ENCODE measurements around the gene XYLB. TPM values are rescaled to one million over a fixed set of nuclear protein-coding genes. Genes with fewer than 3 reads are reported as not detected.
"Not testable (repeated sequence)": the region's sequence is repeated elsewhere in the genome, so short reads cannot be mapped to it uniquely, and the experiment has no call there.

XYLB gene
- total RNA-seq, 5 donors from 2014 or later (not counting 1 experiment from before 2014, with no cell fraction given): 0.59 to 1.9 (median 1.0) TPM

DNA sequence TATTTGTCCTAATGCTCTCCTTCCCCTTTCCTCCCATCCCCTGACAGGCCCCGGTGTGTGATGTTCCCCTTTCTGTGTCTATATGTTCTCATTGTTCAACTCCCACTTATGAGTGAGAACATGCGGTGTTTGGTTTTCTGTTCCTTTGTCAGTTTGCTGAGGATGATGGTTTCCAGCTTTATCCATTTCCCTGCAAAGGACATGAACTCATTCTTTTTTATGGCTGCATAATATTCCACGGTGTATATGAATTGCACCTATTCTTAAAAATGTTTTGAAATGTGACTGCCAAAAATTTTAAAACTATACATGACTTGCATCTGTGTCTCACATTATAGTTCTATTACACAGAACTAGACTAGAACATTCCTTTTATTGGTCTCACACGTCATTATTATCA is 25.9 kb upstream of the XYLB start:
- H3K36me3 Mint-ChIP-seq; ATAC-seq (replicated peaks in 1 of 4); H3K4me3 Mint-ChIP-seq; H3K27ac ChIP-seq (ENCODE audit: low read length); H3K4me1 ChIP-seq (ENCODE audit: control insufficient read depth in 1 of 2, extremely low read depth in 1 of 2, insufficient read depth in 2 of 2, low read length in 2 of 2); H3K27me3 Mint-ChIP-seq; H3K4me1 Mint-ChIP-seq; H3K36me3 ChIP-seq (ENCODE audit: control insufficient read depth in 2 of 2, extremely low read depth in 1 of 2, insufficient read depth in 1 of 2, low read length in 1 of 2); H3K9me3 Mint-ChIP-seq; H3K9me3 ChIP-seq; DNase-seq; POLR2A ChIA-PET; H3K4me3 ChIP-seq (ENCODE audit: control insufficient read depth in 1 of 2, extremely low read depth in 1 of 2, low read length in 1 of 2): not testable (repeated sequence)
- H3K27me3 ChIP-seq (replicated peaks in 1 of 2; ENCODE audit: control insufficient read depth in 2 of 2, extremely low read depth in 1 of 2, insufficient read depth in 2 of 2, low read length in 1 of 2): peaks cover 0 to 13% of the 10 kb centered on the region in 2 experiments
- CTCF ChIA-PET: interaction anchor here (0.5 to 0.6 kb wide), 2 partner anchors 74 to 338 kb away, joined by 3 to 6 read pairs; no protein-coding TSS in a partner anchor
- no CpG with 5 or more reads among the region's 4 CpGs for WGBS (ENCODE audit: insufficient coverage)
- peak overlapping the region in 1 of 2 donors; percentile 38 for H3K27ac Mint-ChIP-seq

DNA sequence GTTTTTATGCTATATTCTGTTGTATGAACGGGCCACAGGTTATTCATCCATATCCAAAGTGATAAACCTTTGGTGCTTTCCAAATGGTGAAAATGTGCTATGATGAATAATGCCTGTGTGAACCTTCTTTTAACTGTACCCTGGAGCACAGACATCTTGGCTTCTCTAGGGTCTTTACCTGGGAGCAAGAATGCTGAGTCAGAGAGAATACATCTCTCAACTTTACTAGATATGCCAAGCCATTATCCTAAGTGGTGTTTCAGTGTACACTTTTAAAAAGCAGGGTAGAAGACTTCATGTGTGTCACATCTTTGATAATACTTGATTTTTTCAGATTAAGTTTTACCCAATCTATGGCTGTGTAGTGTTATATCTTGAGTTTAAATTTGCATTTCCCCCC is 23.5 kb upstream of the XYLB start:
- peaks cover 0 to 10% (median 4%) of the 10 kb centered on the region in 3 donors for H3K9me3 Mint-ChIP-seq
- Histone ChIP-seq H3K9me3 (no peaks in the 10 kb centered on the region), H3K4me1 (ENCODE audit: control insufficient read depth in 1 of 2, extremely low read depth in 1 of 2, insufficient read depth in 2 of 2, low read length in 2 of 2) (no peaks in the 10 kb centered on the region), H3K27ac (ENCODE audit: low read length) (no peak overlapping the region), H3K36me3 (ENCODE audit: control insufficient read depth in 2 of 2, extremely low read depth in 1 of 2, insufficient read depth in 1 of 2, low read length in 1 of 2) (no peaks in the 10 kb centered on the region), H3K4me3 (ENCODE audit: control insufficient read depth in 1 of 2, extremely low read depth in 1 of 2, low read length in 1 of 2) (no peak overlapping the region), H3K27me3 (replicated peaks in 1 of 2; ENCODE audit: control insufficient read depth in 2 of 2, extremely low read depth in 1 of 2, insufficient read depth in 2 of 2, low read length in 1 of 2) (peaks cover 0 to 22% of the 10 kb centered on the region in 2 experiments)
- ATAC-seq (replicated peaks in 1 of 4): no peak
- no peaks in the 10 kb centered on the region for H3K36me3 Mint-ChIP-seq
- H3K27me3 Mint-ChIP-seq: peaks cover 0 to 19% of the 10 kb centered on the region in 2 donors
- no peak overlapping the region for H3K4me3 Mint-ChIP-seq
- CTCF ChIA-PET: no interaction called here
- no peaks in the 10 kb centered on the region for H3K4me1 Mint-ChIP-seq
- H3K27ac Mint-ChIP-seq: no peak overlapping the region
- WGBS (ENCODE audit: insufficient coverage): no CpG with 5 or more reads among the region's 1 CpG
- POLR2A ChIA-PET: no interaction called here
- DNase-seq: no peak

DNA sequence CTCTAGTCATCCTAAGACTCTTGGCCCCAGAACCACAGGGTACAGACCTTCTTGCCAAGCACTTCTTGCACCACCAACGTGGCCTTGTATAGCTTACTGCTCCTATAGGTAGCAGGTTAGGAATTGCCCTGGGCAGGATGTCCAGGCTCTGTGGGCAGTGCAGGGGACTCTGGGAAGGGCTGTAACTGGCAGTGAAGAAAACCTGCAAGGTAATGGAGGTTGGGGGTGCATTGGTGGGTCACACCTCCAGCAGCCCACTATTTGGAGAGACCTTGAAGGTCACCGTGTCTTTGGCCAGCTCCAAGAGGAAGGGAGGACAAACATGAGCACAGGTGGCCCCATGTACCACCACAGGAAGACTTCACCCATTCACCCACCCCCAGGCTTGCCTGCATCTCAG is 21.3 kb upstream of the XYLB start:
- no peaks in the 10 kb centered on the region for H3K36me3 Mint-ChIP-seq

DNA sequence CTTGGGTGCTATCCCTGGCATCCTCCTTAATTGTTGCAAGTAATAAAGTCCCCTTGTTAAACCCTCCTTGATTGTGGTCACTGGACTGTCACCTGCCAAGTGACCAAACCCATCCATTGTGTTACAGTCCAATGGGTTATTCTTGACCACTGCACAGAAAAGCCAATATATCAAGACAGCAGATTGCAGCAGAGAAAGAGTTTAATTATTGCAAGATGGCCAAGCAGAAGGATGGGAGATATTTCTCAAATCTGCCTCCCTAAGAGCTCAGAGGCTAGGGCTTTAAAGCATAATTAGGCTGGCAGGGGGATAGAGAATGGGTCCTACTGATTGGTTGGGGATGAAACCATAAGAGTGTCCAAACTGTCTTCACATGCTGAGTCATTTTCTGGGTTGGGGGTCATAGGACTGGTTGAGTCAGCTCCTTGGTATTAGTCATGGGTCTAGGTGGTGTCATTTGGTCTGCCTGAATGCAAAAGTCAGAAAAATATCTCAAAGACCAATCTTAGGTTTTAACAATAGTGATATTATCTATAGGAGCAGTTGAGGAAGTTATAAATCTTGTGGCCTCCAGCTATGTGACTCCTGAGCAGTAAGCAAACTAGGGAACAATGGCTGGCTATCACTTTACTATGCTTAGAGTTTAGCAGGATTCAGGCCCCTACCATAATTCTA is 19.1 kb upstream of the XYLB start:
- peaks cover 0 to 23% of the 10 kb centered on the region in 2 donors for H3K27me3 Mint-ChIP-seq
- ATAC-seq (replicated peaks in 1 of 4) (no peak), DNase-seq (no peak)
- POLR2A ChIA-PET: no interaction called here
- CTCF ChIA-PET: no interaction called here
- H3K9me3 Mint-ChIP-seq: peaks cover 0 to 4% (median 0%) of the 10 kb centered on the region in 3 donors
- H3K36me3 Mint-ChIP-seq: no peaks in the 10 kb centered on the region
- H3K9me3 ChIP-seq: no peaks in the 10 kb centered on the region
- peaks cover 0 to 19% of the 10 kb centered on the region in 2 experiments for H3K27me3 ChIP-seq (replicated peaks in 1 of 2; ENCODE audit: control insufficient read depth in 2 of 2, extremely low read depth in 1 of 2, insufficient read depth in 2 of 2, low read length in 1 of 2)
- no peaks in the 10 kb centered on the region for H3K4me1 Mint-ChIP-seq
- no peak overlapping the region for H3K4me3 ChIP-seq (ENCODE audit: control insufficient read depth in 1 of 2, extremely low read depth in 1 of 2, low read length in 1 of 2)
- no peaks in the 10 kb centered on the region for H3K36me3 ChIP-seq (ENCODE audit: control insufficient read depth in 2 of 2, extremely low read depth in 1 of 2, insufficient read depth in 1 of 2, low read length in 1 of 2)
- H3K4me1 ChIP-seq (ENCODE audit: control insufficient read depth in 1 of 2, extremely low read depth in 1 of 2, insufficient read depth in 2 of 2, low read length in 2 of 2): no peaks in the 10 kb centered on the region
- H3K27ac ChIP-seq (ENCODE audit: low read length): no peak overlapping the region
- no peak overlapping the region for H3K27ac Mint-ChIP-seq
- no peak overlapping the region for H3K4me3 Mint-ChIP-seq

More for the DNA sequence above, 21.3 kb upstream of the XYLB start:
- peaks cover 0 to 10% (median 4%) of the 10 kb centered on the region in 3 donors for H3K9me3 Mint-ChIP-seq
- no peaks in the 10 kb centered on the region for H3K9me3 ChIP-seq
- ATAC-seq (replicated peaks in 1 of 4) (no peak), DNase-seq (no peak)
- no peak overlapping the region for H3K4me3 Mint-ChIP-seq
- no CpG with 5 or more reads among the region's 2 CpGs for WGBS (ENCODE audit: insufficient coverage)
- peaks cover 0 to 19% of the 10 kb centered on the region in 2 experiments for H3K27me3 ChIP-seq (replicated peaks in 1 of 2; ENCODE audit: control insufficient read depth in 2 of 2, extremely low read depth in 1 of 2, insufficient read depth in 2 of 2, low read length in 1 of 2)
- ChIA-PET CTCF (no interaction called here), POLR2A (no interaction called here)
- H3K4me1 Mint-ChIP-seq: no peaks in the 10 kb centered on the region
- no peaks in the 10 kb centered on the region for H3K4me1 ChIP-seq (ENCODE audit: control insufficient read depth in 1 of 2, extremely low read depth in 1 of 2, insufficient read depth in 2 of 2, low read length in 2 of 2)
- H3K27ac Mint-ChIP-seq: no peak overlapping the region
- H3K36me3 ChIP-seq (ENCODE audit: control insufficient read depth in 2 of 2, extremely low read depth in 1 of 2, insufficient read depth in 1 of 2, low read length in 1 of 2): no peaks in the 10 kb centered on the region
- peaks cover 0 to 23% of the 10 kb centered on the region in 2 donors for H3K27me3 Mint-ChIP-seq
- H3K4me3 ChIP-seq (ENCODE audit: control insufficient read depth in 1 of 2, extremely low read depth in 1 of 2, low read length in 1 of 2): no peak overlapping the region
- H3K27ac ChIP-seq (ENCODE audit: low read length): no peak overlapping the region

DNA sequence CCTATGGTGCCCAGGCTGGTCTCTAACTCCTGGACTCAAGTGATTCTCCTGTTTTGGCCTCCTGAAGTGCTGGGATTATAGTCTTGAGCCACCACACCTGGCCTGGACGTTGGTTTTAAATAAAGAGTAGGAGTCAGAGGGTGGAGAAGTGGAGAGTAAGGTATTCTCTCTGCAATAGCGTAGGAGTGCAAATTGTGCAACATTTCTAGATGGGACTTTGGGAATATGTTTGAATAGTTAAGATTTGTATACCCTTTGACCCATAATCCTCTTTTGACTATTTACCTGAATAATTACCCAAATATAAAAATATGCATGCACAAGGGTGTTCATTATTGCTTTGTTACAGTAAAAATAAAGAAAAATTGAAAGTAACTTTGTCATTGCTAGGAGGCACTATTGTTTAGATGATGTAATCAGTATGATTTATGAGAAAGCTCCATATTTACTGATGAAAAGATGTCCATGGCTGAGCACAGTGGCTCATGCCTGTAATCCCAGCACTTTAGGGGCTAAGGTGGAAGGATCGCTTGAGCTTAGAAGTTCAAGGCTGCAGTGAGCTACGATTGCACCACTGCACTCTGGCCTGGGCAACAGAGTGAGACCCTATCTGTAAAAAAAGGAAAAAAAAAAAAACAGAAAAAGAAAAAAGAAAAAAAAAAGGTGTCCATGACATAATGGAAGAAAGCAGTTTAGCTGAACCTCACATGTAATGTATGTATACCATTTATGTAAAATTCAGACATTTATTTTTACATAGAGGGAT is 15.1 kb upstream of the XYLB start:
- H3K36me3 ChIP-seq (ENCODE audit: control insufficient read depth in 2 of 2, extremely low read depth in 1 of 2, insufficient read depth in 1 of 2, low read length in 1 of 2): no peaks in the 10 kb centered on the region
- peaks cover 0 to 12% of the 10 kb centered on the region in 2 experiments for H3K27me3 ChIP-seq (replicated peaks in 1 of 2; ENCODE audit: control insufficient read depth in 2 of 2, extremely low read depth in 1 of 2, insufficient read depth in 2 of 2, low read length in 1 of 2)
- H3K4me1 Mint-ChIP-seq: no peaks in the 10 kb centered on the region
- 80% methylated on average over 2 of the region's 4 CpGs for WGBS (ENCODE audit: insufficient coverage)
- peaks cover 0 to 18% of the 10 kb centered on the region in 2 donors for H3K27me3 Mint-ChIP-seq
- H3K27ac ChIP-seq (ENCODE audit: low read length): no peak overlapping the region
- DNase-seq (no peak), ATAC-seq (replicated peaks in 1 of 4) (no peak)
- H3K4me1 ChIP-seq (ENCODE audit: control insufficient read depth in 1 of 2, extremely low read depth in 1 of 2, insufficient read depth in 2 of 2, low read length in 2 of 2): no peaks in the 10 kb centered on the region
- H3K9me3 ChIP-seq: no peaks in the 10 kb centered on the region
- H3K4me3 ChIP-seq (ENCODE audit: control insufficient read depth in 1 of 2, extremely low read depth in 1 of 2, low read length in 1 of 2): no peak overlapping the region
- H3K27ac Mint-ChIP-seq: no peak overlapping the region
- no peaks in the 10 kb centered on the region for H3K9me3 Mint-ChIP-seq
- no peak overlapping the region for H3K4me3 Mint-ChIP-seq
- H3K36me3 Mint-ChIP-seq: no peaks in the 10 kb centered on the region
- POLR2A ChIA-PET: interaction anchor here in 1 of 2 donors (0.7 kb wide), 1 partner anchor 1017 kb away, joined by 6 read pairs; no protein-coding TSS in a partner anchor
- CTCF ChIA-PET: interaction anchor here (0.7 kb wide), 3 partner anchors 42 to 409 kb away, joined by 3 to 8 read pairs (median 4); no protein-coding TSS in a partner anchor

DNA sequence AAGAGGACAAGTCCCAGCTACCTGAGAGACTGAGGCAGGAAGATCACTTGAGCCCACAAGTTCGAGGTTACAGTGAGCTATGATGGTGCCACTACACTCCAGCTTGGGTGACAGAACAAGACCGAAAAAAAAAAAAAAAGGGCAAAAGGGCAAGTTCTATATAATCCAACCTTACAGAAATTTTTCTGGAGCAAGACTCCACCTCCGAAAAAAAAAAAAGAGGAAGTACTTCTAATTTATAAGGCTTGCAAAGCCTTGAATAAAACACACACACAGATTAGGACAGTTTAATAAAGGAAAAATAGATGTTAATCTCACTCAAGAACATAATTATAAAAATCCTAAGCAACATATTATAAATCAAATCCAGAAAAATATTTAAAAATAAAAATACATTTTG is 14.4 kb upstream of the XYLB start:
- ChIA-PET POLR2A (no interaction called here), CTCF (interaction anchor here (0.7 kb wide), 2 partner anchors 8 to 42 kb away, joined by 3 to 8 read pairs; no protein-coding TSS in a partner anchor)
- Histone ChIP-seq H3K27ac (ENCODE audit: low read length) (no peak overlapping the region), H3K4me3 (ENCODE audit: control insufficient read depth in 1 of 2, extremely low read depth in 1 of 2, low read length in 1 of 2) (no peak overlapping the region), H3K36me3 (ENCODE audit: control insufficient read depth in 2 of 2, extremely low read depth in 1 of 2, insufficient read depth in 1 of 2, low read length in 1 of 2) (no peaks in the 10 kb centered on the region), H3K9me3 (no peaks in the 10 kb centered on the region), H3K4me1 (ENCODE audit: control insufficient read depth in 1 of 2, extremely low read depth in 1 of 2, insufficient read depth in 2 of 2, low read length in 2 of 2) (no peaks in the 10 kb centered on the region), H3K27me3 (replicated peaks in 1 of 2; ENCODE audit: control insufficient read depth in 2 of 2, extremely low read depth in 1 of 2, insufficient read depth in 2 of 2, low read length in 1 of 2) (peaks cover 0 to 8% of the 10 kb centered on the region in 2 experiments)
- no peaks in the 10 kb centered on the region for H3K9me3 Mint-ChIP-seq
- WGBS (ENCODE audit: insufficient coverage): no CpG with 5 or more reads among the region's 3 CpGs
- peaks cover 0 to 11% of the 10 kb centered on the region in 2 donors for H3K27me3 Mint-ChIP-seq
- DNase-seq (no peak), ATAC-seq (replicated peaks in 1 of 4) (no peak)
- no peaks in the 10 kb centered on the region for H3K4me1 Mint-ChIP-seq
- H3K4me3 Mint-ChIP-seq: no peak overlapping the region
- H3K27ac Mint-ChIP-seq: peak overlapping the region in 1 of 2 donors; percentile 27
- H3K36me3 Mint-ChIP-seq: no peaks in the 10 kb centered on the region
